Activated T-helper 2 cell treated with anti-CD3 and anti-CD28 coated beads, Interferon-gamma antibody, Interleukin-2, Interleukin-4, amounts not matched to agents 10 μg/mL and 5 μg/mL and 100 μg/mL, durations not matched to agents 14 hours and 24 hours and 36 hours (primary cell): Measurements from ENCODE around the gene NWD2. TPM values are rescaled to one million over a fixed set of nuclear protein-coding genes. Genes with fewer than 3 reads are reported as not detected.
"Not testable (repeated sequence)": the region's sequence is repeated elsewhere in the genome, so short reads cannot be mapped to it uniquely, and the experiment has no call there.

Experiments used
- DNase-seq: peaks from one replicate; pipeline ENCODE4 v3.0.0; 2021; ENCODE audit warnings: low spot score
- H3K27ac Mint-ChIP-seq: one replicate; pipeline ENCODE4 v1.8.0; 2021; ENCODE audit warnings: mixed read lengths
- H3K27me3 Mint-ChIP-seq: one replicate; pipeline ENCODE4 v1.8.0; 2021; ENCODE audit warnings: low read depth, mixed read lengths
- H3K36me3 Mint-ChIP-seq: one replicate; pipeline ENCODE4 v1.8.0; 2021; ENCODE audit warnings: low read depth, mixed read lengths
- H3K4me1 Mint-ChIP-seq: one replicate; pipeline ENCODE4 v1.8.0; 2021; ENCODE audit warnings: low read depth, mixed read lengths
- H3K4me3 Mint-ChIP-seq: one replicate; pipeline ENCODE4 v1.8.0; 2021; ENCODE audit warnings: low read depth, mild to moderate bottlenecking, moderate library complexity, mixed read lengths
- H3K9me3 Mint-ChIP-seq: one replicate; pipeline ENCODE4 v1.8.0; 2021; ENCODE audit warnings: mixed read lengths
- intact Hi-C: fragments of 100-400 bp; cut with micrococcal nuclease; formaldehyde crosslinking; loops from one replicate; pipeline ENCODE4 v1.15.1; 2023
- total RNA-seq: library from RNA; stranded (reverse); gene quantifications from 2 replicates; pipeline ENCODE4 v1.2.3, GENCODE V29; 2022

Gene NWD2
- total RNA-seq, 1 donor from 2014 or later, result not detected

DNA sequence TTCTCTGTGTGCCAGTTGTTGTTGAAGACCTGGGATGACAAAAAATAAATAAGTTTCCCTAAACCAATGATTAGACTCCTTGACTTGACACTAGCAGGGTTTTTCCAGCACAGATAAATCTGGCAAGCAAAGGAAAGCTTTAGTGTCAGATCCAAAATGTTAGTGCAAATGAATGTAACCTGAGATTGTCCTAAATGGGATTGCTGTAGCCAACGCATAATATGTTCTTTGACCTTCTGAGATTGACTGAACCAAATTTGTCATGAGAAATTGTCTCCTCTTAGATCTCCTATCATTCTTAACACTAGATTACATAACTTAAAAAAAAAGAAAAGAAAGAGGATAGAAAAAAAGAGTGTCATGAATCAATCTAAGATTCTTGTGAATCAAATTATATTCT is 245.2 kb downstream of the NWD2 start:
- intact Hi-C loops, result no loop called here
- H3K27me3 Mint-ChIP-seq, result peaks cover 2% of the 10 kb centered on the region
- no peaks in the 10 kb centered on the region for H3K9me3 Mint-ChIP-seq
- H3K4me1 Mint-ChIP-seq, result no peaks in the 10 kb centered on the region
- H3K36me3 Mint-ChIP-seq, result no peaks in the 10 kb centered on the region
- no peak overlapping the region for H3K27ac Mint-ChIP-seq
- H3K4me3 Mint-ChIP-seq, result no peak overlapping the region
- no peak for DNase-seq

- peaks cover 2% of the 10 kb centered on the region for H3K27me3 Mint-ChIP-seq
- no peak for DNase-seq
- H3K9me3 Mint-ChIP-seq, result no peaks in the 10 kb centered on the region
- H3K4me1 Mint-ChIP-seq, result no peaks in the 10 kb centered on the region
- H3K27ac Mint-ChIP-seq, result no peak overlapping the region
- intact Hi-C loops, result no loop called here
- no peaks in the 10 kb centered on the region for H3K36me3 Mint-ChIP-seq
- H3K4me3 Mint-ChIP-seq, result no peak overlapping the region
These were observed 246.1 kb downstream of the NWD2 start for GRCh38 chr4:37490391-37491347.

- H3K27ac Mint-ChIP-seq, H3K4me3 Mint-ChIP-seq, H3K9me3 Mint-ChIP-seq, intact Hi-C loops, DNase-seq, H3K36me3 Mint-ChIP-seq, H3K4me1 Mint-ChIP-seq, H3K27me3 Mint-ChIP-seq: not testable (repeated sequence)
These were observed 250.8 kb downstream of the NWD2 start for GRCh38 chr4:37495353-37495752.
